GM12865 (cell line): ENCODE results near the gene AFF2.

Source experiments
- DNase-seq: peaks from one replicate; pipeline ENCODE4 v3.0.0; 2010; ENCODE audit warnings: low read depth
- H3K4me3 ChIP-seq: 2 replicates; pipeline ENCODE4 v1.5.1; 2011; ENCODE audit warnings: mild to moderate bottlenecking, low read depth, low read length, control low read depth
- TF ChIP-seq, protein P1 (sequence below): IDR thresholded peaks from 2 replicates; pipeline ENCODE4 v1.5.1; 2011; ENCODE audit warnings: low read length, control low read depth, low read depth, inconsistent platforms; ENCODE audit not compliant: insufficient read depth; ENCODE audit errors: missing control alignments

The AFF2 gene

GRCh38 chrX:148492057-148492456 is 8.4 kb upstream of the AFF2 start:
- TF ChIP-seq, protein P1, sequence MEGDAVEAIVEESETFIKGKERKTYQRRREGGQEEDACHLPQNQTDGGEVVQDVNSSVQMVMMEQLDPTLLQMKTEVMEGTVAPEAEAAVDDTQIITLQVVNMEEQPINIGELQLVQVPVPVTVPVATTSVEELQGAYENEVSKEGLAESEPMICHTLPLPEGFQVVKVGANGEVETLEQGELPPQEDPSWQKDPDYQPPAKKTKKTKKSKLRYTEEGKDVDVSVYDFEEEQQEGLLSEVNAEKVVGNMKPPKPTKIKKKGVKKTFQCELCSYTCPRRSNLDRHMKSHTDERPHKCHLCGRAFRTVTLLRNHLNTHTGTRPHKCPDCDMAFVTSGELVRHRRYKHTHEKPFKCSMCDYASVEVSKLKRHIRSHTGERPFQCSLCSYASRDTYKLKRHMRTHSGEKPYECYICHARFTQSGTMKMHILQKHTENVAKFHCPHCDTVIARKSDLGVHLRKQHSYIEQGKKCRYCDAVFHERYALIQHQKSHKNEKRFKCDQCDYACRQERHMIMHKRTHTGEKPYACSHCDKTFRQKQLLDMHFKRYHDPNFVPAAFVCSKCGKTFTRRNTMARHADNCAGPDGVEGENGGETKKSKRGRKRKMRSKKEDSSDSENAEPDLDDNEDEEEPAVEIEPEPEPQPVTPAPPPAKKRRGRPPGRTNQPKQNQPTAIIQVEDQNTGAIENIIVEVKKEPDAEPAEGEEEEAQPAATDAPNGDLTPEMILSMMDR = no peak
- H3K4me3 ChIP-seq = no peak overlapping the region
- no peak for DNase-seq

DNA sequence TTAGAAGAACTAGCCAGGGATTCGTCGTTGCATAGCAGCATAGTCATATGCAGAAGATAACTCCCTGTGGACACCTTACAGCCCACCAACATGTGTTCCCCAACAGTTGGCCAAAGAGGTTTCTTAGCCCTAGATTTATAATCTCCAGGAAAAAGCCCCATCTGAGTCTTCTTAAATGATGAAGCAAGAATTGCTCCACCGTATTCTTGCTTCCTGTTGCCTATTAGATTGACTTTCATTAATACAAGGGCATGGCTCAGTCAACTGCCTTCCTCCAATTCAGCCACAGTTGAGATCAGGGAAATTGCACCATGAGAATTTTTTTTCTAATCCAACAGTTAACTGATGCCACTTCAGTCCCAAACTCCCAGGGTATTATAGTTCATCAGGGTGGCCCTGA is 5.2 kb upstream of the AFF2 start:
- TF ChIP-seq, protein P1 = no peak
- DNase-seq = no peak
- H3K4me3 ChIP-seq = no peak overlapping the region

DNA sequence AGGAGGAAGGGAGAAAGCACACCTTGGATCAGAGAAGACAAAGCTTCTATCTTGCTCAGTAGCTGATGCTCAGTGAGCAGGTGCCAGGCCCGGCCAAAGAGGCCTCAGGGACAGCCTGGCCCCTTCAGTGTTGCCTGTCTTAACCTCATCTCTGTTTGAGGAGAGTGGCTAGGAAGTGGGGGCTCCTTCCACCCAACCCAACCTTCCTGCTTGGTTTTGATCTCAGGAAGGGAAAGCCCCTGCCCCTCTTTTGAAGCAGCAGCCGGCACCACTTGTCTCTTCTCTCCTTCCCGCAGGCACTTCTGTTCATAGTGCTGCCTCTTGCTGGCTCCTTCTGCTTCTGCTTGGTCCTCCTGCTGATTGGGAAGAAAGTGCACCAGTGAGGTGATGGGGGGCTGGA is 2.4 kb upstream of the AFF2 start:
- H3K4me3 ChIP-seq = no peak overlapping the region
- no peak for DNase-seq
- TF ChIP-seq, protein P1 = no peak

- TF ChIP-seq, protein P1 = no peak
- DNase-seq = no peak
- H3K4me3 ChIP-seq = no peak overlapping the region
Measured at GRCh38 chrX:148499638-148500422, 587 bp upstream of the AFF2 start.

- TF ChIP-seq, protein P1 = no peak
- peak overlapping the region; percentile 45 for H3K4me3 ChIP-seq
- DNase-seq = peak; percentile 1
Measured at GRCh38 chrX:148501386-148502066, 1.1 kb downstream of the AFF2 start.

DNA sequence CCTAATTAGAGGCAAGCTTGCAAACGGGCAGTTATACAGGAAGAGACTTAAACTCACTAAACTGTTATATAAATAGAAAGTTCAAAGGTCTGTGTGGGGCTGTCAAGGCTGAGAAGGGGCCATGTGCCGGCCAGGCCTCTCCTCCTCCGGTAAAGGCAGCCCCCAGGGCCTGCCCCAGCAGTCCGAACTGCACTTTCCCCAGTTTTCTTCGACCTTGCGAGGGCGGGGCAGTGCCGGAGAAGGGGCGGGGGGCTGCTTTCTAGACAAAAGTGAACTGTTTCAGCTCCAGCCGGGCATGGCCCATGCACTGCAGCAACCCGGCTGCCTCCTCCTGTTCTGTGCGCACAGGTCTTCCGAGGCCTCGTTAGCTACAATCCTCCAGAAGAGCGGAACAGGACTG is 4.1 kb downstream of the AFF2 start:
- H3K4me3 ChIP-seq = no peak overlapping the region
- TF ChIP-seq, protein P1 = no peak
- no peak for DNase-seq
